Dedifferentiated amniotic fluid mesenchymal stem cell (primary cell): ENCODE measurements around the gene FOCAD.
"Not testable (repeated sequence)": the region's sequence is repeated elsewhere in the genome, so short reads cannot be mapped to it uniquely, and the experiment has no call there.

Experiments
- DNase-seq: peaks from one replicate; pipeline ENCODE4 v3.0.0-alpha.2; 2016; ENCODE audit errors: extremely low spot score

FOCAD gene

DNA sequence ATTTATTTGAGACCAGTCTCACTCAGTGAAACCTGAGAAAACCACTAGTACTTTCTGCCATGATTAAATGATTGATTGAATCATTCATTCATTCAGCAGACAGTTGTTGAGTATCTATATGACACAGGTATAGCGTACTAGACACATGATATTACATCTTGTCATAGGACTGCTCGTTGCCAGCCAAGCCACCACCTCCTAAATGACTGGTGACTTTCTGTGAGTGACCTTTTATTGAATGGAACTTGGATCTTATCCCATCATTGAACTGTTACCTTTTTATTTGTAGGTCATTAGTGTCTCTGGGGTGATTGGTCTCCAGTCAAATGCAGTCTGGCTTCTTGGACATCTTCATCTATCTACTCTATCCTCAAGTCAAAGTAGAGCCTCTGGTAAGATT lies 266.6 kb downstream of the FOCAD start:
- DNase-seq: no peak

DNA sequence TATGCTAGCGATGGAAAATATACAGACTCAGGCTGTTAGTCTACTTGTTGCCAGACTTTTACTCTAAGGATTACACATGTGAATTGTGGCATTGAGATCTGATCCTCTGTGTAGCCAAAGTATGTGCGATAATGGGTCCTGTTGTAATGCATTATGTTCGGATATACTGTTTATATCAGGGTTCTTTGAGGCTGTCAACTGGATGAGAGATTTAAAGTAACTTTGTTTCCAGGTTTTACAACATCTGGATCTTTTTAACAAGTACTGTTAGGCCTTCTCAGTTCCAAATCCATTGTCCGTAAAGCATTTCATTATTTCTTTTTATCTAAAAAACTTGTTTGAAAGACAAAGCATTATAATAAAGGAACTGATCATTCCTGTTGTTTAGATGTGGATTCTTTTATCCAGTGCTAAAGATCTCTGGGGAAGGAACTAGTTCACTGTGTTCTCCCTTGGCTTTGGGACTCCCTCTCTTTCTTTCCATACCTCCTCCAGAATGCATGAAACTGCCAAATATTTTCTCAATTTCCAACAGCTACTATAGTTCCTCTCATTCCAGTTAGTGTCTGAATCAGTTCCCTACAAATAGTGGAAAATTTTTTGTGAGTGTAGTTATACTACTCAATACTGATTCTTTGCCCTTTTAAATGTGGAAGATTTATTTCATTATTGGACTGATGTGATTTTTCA lies 278.6 kb downstream of the FOCAD start:
- DNase-seq: no peak

GRCh38 chr9:20972684-20973083 lies 288.6 kb downstream of the FOCAD start:
- no peak for DNase-seq

DNA sequence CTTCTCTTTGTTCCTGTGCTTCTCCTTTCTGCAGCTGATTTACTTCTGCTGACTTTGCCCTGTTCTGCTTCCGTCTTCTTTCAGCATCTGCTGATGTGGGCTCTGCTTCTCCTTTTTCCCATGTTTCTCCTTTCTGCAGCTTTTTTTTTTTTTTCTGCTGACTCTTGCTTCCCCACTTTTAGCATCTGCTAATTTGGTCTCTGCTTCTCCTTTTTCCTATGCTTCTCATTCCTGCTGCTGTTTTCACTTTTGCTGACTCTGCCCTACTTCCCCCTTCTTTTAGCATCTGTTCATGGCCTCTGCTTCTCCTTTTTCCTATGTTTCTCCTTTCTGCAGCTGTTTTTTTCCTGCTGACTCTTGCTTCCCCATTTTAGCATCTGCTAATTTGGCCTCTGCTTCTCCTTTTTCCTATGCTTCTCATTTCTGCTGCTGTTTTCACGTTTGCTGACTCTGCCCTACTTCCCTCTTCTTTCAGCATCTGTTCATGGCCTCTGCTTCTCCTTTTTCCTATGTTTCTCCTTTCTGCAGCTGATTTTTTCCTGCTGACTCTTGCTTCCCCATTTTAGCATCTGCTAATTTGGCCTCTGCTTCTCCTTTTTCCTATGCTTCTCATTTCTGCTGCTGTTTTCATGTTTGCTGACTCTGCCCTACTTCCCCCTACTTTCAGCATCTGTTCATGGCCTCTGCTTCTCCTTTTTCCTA lies 289.3 kb downstream of the FOCAD start:
- DNase-seq: not testable (repeated sequence)

DNA sequence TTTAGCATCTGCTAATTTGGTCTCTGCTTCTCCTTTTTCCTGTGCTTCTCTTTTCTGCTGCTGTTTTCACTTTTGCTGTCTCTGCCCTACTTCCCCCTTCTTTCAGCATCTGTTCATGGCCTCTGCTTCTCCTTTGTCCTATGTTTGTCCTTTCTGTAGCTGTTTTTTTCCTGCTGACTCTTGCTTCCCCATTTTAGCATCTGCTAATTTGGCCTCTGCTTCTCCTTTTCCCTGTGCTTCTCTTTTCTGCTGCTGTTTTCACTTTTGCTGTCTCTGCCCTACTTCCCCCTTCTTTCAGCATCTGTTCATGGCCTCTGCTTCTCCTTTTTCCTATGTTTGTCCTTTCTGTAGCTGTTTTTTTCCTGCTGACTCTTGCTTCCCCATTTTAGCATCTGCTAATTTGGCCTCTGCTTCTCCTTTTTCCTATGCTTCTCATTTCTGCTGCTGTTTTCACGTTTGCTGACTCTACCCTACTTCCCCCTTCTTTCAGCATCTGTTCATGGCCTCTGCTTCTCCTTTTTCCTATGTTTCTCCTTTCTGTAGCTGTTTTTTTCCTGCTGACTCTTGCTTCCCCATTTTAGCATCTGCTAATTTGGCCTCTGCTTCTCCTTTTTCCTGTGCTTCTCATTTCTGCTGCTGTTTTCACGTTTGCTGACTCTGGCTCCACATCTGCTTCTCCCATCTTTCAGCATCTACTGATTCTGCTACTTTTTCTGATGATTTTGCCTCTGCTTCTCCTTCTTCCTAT lies 290.3 kb downstream of the FOCAD start:
- not testable (repeated sequence) for DNase-seq

DNA sequence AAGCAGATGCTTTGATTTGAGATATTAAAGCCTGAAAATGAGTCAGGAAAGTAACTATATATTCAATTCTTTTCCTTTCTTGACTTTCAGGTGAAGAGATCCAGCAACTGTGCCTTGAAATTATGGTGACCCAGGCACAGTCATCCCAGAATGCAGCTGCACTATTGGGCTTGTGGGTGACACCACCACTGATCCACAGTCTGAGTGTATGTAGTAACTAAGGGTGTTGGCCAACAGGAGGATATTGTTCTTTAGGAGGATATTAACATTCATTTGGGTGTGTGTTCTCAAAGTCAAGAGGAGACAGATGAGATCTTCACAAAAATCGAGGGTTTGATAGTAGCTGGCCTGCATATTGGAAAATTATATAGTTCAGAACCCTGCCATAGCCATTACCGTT lies 294.2 kb downstream of the FOCAD start:
- no peak for DNase-seq

GRCh38 chr9:20980832-20981455 lies 296.9 kb downstream of the FOCAD start:
- peak; percentile 66 for DNase-seq

- DNase-seq: peak; percentile 92
Measured at GRCh38 chr9:20981486-20981885, 297.4 kb downstream of the FOCAD start.

GRCh38 chr9:20984506-20984905 lies 300.4 kb downstream of the FOCAD start:
- no peak for DNase-seq

- no peak for DNase-seq
Measured at GRCh38 chr9:20985851-20986600, 302.0 kb downstream of the FOCAD start.

DNA sequence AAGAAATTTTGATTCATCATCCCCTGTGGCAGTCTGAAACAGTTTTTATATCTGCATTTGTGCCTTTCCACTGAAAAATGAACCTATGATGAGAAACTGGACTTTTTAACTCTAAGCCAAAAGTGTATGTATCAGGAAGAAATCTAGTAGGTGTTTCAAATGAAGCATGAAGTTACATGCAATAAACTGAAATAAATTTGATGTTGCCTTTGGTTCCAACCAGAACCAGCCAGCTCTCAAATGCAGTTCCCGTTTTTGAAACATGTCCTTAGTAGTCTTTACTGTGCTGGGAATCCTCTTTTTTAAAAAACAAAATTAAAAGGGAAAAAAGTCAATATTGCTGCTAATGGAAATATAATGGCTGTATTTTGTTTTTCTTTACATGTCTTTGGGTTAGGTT lies 303.5 kb downstream of the FOCAD start:
- no peak for DNase-seq

GRCh38 chr9:20988061-20988460 lies 304.0 kb downstream of the FOCAD start:
- DNase-seq: no peak

DNA sequence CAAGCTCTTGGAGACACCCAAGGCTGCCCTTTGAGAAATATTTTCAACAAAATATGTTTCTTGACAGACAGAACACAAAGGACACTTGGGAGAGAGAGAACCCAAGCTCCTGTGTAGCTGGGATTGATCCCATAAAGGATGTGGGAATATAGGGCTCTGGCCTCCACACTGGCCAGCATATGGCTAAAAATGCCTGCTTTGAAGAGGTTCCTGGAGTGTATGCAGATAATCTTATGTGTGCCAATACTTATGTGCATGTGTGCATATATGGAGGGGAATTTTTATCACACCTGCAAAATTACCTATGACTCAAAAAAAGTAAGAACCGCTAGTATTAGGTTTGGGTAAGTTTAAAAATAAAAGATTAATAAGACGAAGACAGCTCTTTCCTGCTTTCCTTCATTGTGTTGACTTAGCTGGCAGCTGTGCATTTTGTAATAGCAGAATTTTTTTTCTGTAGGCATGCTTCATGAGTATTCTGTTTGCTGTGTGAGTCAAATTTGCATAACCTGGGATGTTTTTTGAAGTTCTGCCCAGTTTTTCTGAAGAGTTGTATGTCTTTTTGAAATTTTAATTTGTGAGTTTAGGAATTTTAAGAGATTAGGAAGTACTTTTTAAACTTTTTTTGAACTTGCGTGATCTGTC lies 304.7 kb downstream of the FOCAD start:
- no peak for DNase-seq

DNA sequence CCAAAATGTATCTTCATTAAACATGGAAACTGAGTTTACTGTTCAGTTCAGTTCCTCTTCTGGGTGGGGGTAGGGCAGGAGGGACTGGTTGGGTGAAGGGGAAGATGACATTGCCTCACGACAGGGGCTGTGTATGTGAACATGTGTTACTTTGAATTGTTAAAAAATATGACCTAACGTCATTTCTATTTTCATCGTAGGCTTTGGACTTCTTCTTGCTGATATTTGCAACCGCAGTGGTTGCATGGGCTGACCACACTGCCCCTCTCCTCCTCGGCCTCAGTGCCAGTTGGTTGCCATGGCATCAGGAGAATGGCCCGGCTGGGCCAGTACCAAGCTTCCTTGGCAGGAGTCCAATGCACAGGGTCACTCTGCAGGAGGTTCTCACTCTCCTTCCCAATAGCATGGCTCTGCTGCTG lies 305.9 kb downstream of the FOCAD start:
- no peak for DNase-seq

GRCh38 chr9:20990867-20991266 lies 306.8 kb downstream of the FOCAD start:
- DNase-seq: no peak

- no peak for DNase-seq
Measured at GRCh38 chr9:20994486-20994885, 310.4 kb downstream of the FOCAD start.

GRCh38 chr9:20995616-20996015 lies 311.6 kb downstream of the FOCAD start:
- no peak for DNase-seq

DNA sequence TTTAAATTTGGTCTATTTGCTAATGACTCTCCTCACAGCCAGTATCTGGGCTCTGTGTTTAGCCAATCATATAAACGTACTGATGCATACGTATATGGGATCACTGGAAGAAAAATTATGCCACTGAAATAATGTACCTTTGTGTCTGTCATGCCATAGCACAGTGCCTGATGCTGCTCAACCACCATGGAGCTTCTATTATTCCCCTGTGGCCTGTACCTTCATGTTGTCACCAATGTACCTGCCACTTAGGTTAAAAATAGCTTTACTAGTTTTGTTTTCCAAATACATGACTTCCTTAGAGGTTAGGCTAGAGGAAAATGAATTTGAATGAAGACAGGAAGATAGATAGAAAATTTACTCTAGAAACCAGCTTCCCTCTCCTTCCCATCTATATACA lies 312.8 kb downstream of the FOCAD start:
- no peak for DNase-seq

GRCh38 chr9:20997503-20998076 lies 313.5 kb downstream of the FOCAD start:
- DNase-seq: no peak

DNA sequence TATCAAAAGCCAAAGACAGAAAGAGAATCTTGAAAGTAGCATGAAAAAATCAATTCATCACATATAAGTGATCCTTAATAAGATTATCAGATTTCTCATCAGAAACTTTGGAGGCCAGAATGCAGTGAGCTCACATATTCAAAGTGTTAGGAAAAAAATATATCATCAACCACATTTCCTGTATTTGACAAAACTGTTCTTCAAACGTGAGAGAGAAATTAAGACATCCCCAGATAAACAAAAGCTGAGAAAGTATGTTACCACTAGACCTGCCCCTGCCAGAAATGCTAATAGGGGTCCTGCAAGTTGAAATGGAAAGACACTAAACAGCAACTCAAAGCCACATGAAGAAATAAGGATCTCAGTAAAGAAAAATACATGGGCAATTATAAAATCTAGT lies 317.5 kb downstream of the FOCAD start:
- no peak for DNase-seq

- DNase-seq: no peak
Measured at GRCh38 chr9:21002040-21002439, 318.0 kb downstream of the FOCAD start.
